GM23338 (cell line): ENCODE data around the gene RHBDD2. TPM values are rescaled to one million over a fixed set of nuclear protein-coding genes. Genes with fewer than 3 reads are reported as not detected.

Source experiments
- ATAC-seq: fragments of 200-7000 bp; cut with Tn5 transposase; 3 replicates; pipeline ENCODE4 v1.9.1; 2020
- DNase-seq: peaks from one replicate; pipeline ENCODE4 v3.0.0-alpha.2; 2015; ENCODE audit warnings: low spot score
- H2AFZ ChIP-seq: fragments of 200-600 bp; sonication (generic); 2 replicates; pipeline ENCODE4 v1.8.0; 2016; ENCODE audit warnings: antibody characterized with exemption, mild to moderate bottlenecking, moderate library complexity
- H3F3A ChIP-seq: fragments of 200-600 bp; sonication (generic); replicated peaks from 2 replicates; pipeline ENCODE4 v1.8.0; 2017; ENCODE audit warnings: antibody characterized with exemption, mixed run types, low read depth
- H3K27ac ChIP-seq: fragments of 200-600 bp; sonication (generic); 2 replicates; pipeline ENCODE4 v1.6.1; 2016; ENCODE audit warnings: low read depth
- H3K27me3 ChIP-seq: fragments of 200-600 bp; sonication (generic); 2 replicates; pipeline ENCODE4 v1.8.0; 2016; ENCODE audit warnings: mild to moderate bottlenecking, mixed run types, moderate library complexity; ENCODE audit not compliant: insufficient read depth
- H3K36me3 ChIP-seq: fragments of 200-600 bp; sonication (generic); 2 replicates; pipeline ENCODE4 v1.8.0; 2016; ENCODE audit warnings: mild to moderate bottlenecking; ENCODE audit not compliant: insufficient read depth
- H3K4me1 ChIP-seq: fragments of 200-600 bp; sonication (generic); 2 replicates; pipeline ENCODE4 v1.8.0; 2016; ENCODE audit warnings: mild to moderate bottlenecking, moderate library complexity; ENCODE audit not compliant: insufficient read depth
- H3K4me2 ChIP-seq: fragments of 200-600 bp; sonication (generic); 2 replicates; pipeline ENCODE4 v1.7.1; 2017; ENCODE audit warnings: mixed run types
- H3K4me3 ChIP-seq: fragments of 200-600 bp; sonication (generic); 2 replicates; pipeline ENCODE4 v1.6.1; 2016; ENCODE audit warnings: mixed run types
- H3K79me2 ChIP-seq: fragments of 200-600 bp; sonication (generic); replicated peaks from 2 replicates; pipeline ENCODE4 v1.8.0; 2017; ENCODE audit warnings: mild to moderate bottlenecking; ENCODE audit not compliant: insufficient read depth
- H3K9me2 ChIP-seq: fragments of 200-600 bp; sonication (generic); 2 replicates; pipeline ENCODE4 v1.8.0; 2017; ENCODE audit not compliant: insufficient read depth
- H4K20me1 ChIP-seq: fragments of 200-600 bp; sonication (generic); replicated peaks from 2 replicates; pipeline ENCODE4 v1.8.0; 2017; ENCODE audit warnings: mild to moderate bottlenecking; ENCODE audit not compliant: insufficient read depth
- H3K27ac Mint-ChIP-seq: 2 replicates; pipeline ENCODE4 v1.8.0; 2020; ENCODE audit warnings: inconsistent platforms, mild to moderate bottlenecking, moderate library complexity, mixed read lengths
- H3K27me3 Mint-ChIP-seq: 3 replicates; pipeline ENCODE4 v1.8.0; 2022; ENCODE audit warnings: low read depth, mild to moderate bottlenecking, moderate library complexity, mixed read lengths, inconsistent platforms; ENCODE audit not compliant: insufficient read depth, poor library complexity
- H3K36me3 Mint-ChIP-seq: 3 replicates; pipeline ENCODE4 v1.8.0; 2021; ENCODE audit warnings: low read depth, mild to moderate bottlenecking, inconsistent platforms, moderate library complexity, mixed read lengths
- H3K4me1 Mint-ChIP-seq: 3 replicates; pipeline ENCODE4 v1.8.0; 2020; ENCODE audit warnings: mild to moderate bottlenecking, inconsistent platforms, mixed read lengths
- H3K4me3 Mint-ChIP-seq: 3 replicates; pipeline ENCODE4 v1.8.0; 2021; ENCODE audit warnings: moderate library complexity, mild to moderate bottlenecking, inconsistent platforms, mixed read lengths
- H3K9me3 Mint-ChIP-seq: 3 replicates; pipeline ENCODE4 v1.8.0; 2020; ENCODE audit warnings: moderate library complexity, mild to moderate bottlenecking, inconsistent platforms, mixed read lengths
- CTCF ChIP-seq, 2 experiments: fragments of 200-600 bp in 1 of 2; sonication (generic) in 1 of 2; conservative IDR thresholded peaks; 2 replicates each; pipeline versions ENCODE4 v1.5.1 to v1.6.1; 2016 to 2017; ENCODE audit warnings: antibody characterized with exemption in 2 of 2, low read depth in 2 of 2, mild to moderate bottlenecking in 2 of 2, moderate library complexity in 1 of 2
- ETS1 ChIP-seq: IDR thresholded peaks from 2 replicates; pipeline ENCODE4 v1.6.1; 2016; ENCODE audit warnings: antibody characterized with exemption
- EZH2phosphoT487 ChIP-seq: fragments of 200-600 bp; sonication (generic); IDR thresholded peaks from one replicate; pipeline ENCODE4 v1.8.1; 2018; ENCODE audit warnings: antibody characterized with exemption; ENCODE audit not compliant: unreplicated experiment
- JUNB ChIP-seq: IDR thresholded peaks from one replicate; pipeline ENCODE4 v1.6.1; 2016; ENCODE audit warnings: antibody characterized with exemption; ENCODE audit not compliant: unreplicated experiment
- POLR2AphosphoS5 ChIP-seq: IDR thresholded peaks from 2 replicates; pipeline ENCODE4 v1.6.1; 2016; ENCODE audit warnings: antibody characterized with exemption, low read depth
- REST ChIP-seq: IDR thresholded peaks from one replicate; pipeline ENCODE4 v1.6.1; 2018; ENCODE audit warnings: antibody characterized with exemption; ENCODE audit not compliant: unreplicated experiment
- ZNF114 ChIP-seq: fragments of 250-450 bp; sonication (Bioruptor Pico); IDR thresholded peaks from 2 replicates; pipeline ENCODE4 v1.5.0; 2020; ENCODE audit warnings: mild to moderate bottlenecking, moderate library complexity
- ZNF331 ChIP-seq: fragments of 250-450 bp; sonication (Bioruptor Pico); IDR thresholded peaks from 2 replicates; pipeline ENCODE4 v1.5.0; 2020; ENCODE audit warnings: low read depth, mild to moderate bottlenecking, moderate library complexity
- ZNF462 ChIP-seq: fragments of 250-450 bp; sonication (Bioruptor Pico); IDR thresholded peaks from 2 replicates; pipeline ENCODE4 v1.5.0; 2020; ENCODE audit warnings: mild to moderate bottlenecking, moderate library complexity
- polyA plus RNA-seq: library from polyadenylated mRNA; unstranded; fragments of >200 nt; fragmentation: Nextera tagmentation; extraction: Ambion mirVana; gene quantifications from 2 replicates; pipeline ENCODE4 v1.2.1, GENCODE V29; 2016
- total RNA-seq: library from RNA; depleted of rRNA; stranded (reverse); fragments of >200 nt; shearing (Covaris generic); gene quantifications from 2 replicates; pipeline ENCODE4 v1.2.3, GENCODE V29; 2014

The RHBDD2 gene
- total and polyA plus RNA-seq, 2 experiments from 2014 or later = 23.1 to 25.7 TPM

GRCh38 chr7:75866489-75867389 lies 12.1 kb upstream of the RHBDD2 start:
- Histone ChIP-seq H3K79me2 (no peaks in the 10 kb centered on the region), H3K36me3 (no peaks in the 10 kb centered on the region), H3K27ac (no peak overlapping the region), H3K4me1 (no peaks in the 10 kb centered on the region), H3K4me2 (no peak overlapping the region), H3K27me3 (no peaks in the 10 kb centered on the region), H2AFZ (peak overlapping the region; percentile 88), H3K4me3 (no peak overlapping the region), H4K20me1 (no peaks in the 10 kb centered on the region), H3K9me2 (no peaks in the 10 kb centered on the region), H3F3A (no peaks in the 10 kb centered on the region)
- Mint-ChIP-seq H3K4me1 (peaks cover 3% of the 10 kb centered on the region; the same call in 2 of the 3 replicates), H3K36me3 (no peaks in the 10 kb centered on the region), H3K9me3 (no peaks in the 10 kb centered on the region), H3K4me3 (no peak overlapping the region; the same call in 2 of the 3 replicates), H3K27ac (no peak overlapping the region), H3K27me3 (peaks cover 3% of the 10 kb centered on the region)
- TF ChIP-seq EZH2phosphoT487 = no peak
- peak; percentile 85 to 98 for TF ChIP-seq CTCF (conservative IDR thresholded peaks at IDR 0.05; ENCODE audit: low read depth in 2 of 2)
- TF ChIP-seq ETS1 = no peak
- no peak for TF ChIP-seq ZNF114
- no peak for TF ChIP-seq REST
- TF ChIP-seq ZNF462 (CRISPR knock-in tag) = 0 out of 2 replicates have a peak, but pooled peaks have one; percentile 6
- no peak for TF ChIP-seq JUNB
- no peak for TF ChIP-seq POLR2AphosphoS5
- TF ChIP-seq ZNF331 (CRISPR knock-in tag) = no peak
- DNase-seq (peak; percentile 90), ATAC-seq (peak; percentile 99)
